Ishikawa (cell line): Measurements from ENCODE around the gene HPRT1.

Experiments used
- CEBPB ChIP-seq: IDR thresholded peaks from 2 replicates; pipeline ENCODE4 v1.6.1; 2012
- EP300 ChIP-seq: IDR thresholded peaks from 2 replicates; pipeline ENCODE4 v1.6.1; 2012; ENCODE audit warnings: borderline replicate concordance
- RAD21 ChIP-seq: IDR thresholded peaks from 2 replicates; pipeline ENCODE4 v1.6.1; 2012; ENCODE audit warnings: low read depth
- TCF12 ChIP-seq: IDR thresholded peaks from 2 replicates; pipeline ENCODE4 v1.6.1; 2012; ENCODE audit warnings: low read depth
- ZBTB7A ChIP-seq: IDR thresholded peaks from 2 replicates; pipeline ENCODE4 v1.6.1; 2012; ENCODE audit warnings: low read depth
- TF ChIP-seq, protein P1 (sequence below): IDR thresholded peaks from 2 replicates; pipeline ENCODE4 v1.6.1; 2012; ENCODE audit warnings: low read depth, mild to moderate bottlenecking

DNA sequence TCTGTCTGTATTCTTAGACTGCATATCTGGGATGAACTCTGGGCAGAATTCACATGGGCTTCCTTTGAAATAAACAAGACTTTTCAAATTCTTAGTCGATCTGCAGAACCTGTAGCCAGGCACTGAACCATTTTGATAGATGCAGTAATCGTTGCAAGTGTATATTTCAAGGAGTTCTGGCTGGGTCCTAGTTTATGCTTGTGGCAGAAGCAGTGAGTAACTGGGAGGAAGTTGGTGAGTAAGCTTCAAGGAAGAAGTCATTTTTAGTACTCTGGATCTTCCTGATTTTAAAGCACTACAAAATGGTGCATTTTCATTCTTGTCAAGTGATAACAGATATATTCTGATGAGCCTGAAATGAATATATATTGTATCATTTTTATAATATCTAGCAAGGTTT is 9.5 kb downstream of the HPRT1 start:
- no peak for TF ChIP-seq EP300
- TF ChIP-seq TCF12 = no peak
- no peak for TF ChIP-seq RAD21
- no peak for TF ChIP-seq CEBPB
- no peak for TF ChIP-seq ZBTB7A
- TF ChIP-seq, protein P1, sequence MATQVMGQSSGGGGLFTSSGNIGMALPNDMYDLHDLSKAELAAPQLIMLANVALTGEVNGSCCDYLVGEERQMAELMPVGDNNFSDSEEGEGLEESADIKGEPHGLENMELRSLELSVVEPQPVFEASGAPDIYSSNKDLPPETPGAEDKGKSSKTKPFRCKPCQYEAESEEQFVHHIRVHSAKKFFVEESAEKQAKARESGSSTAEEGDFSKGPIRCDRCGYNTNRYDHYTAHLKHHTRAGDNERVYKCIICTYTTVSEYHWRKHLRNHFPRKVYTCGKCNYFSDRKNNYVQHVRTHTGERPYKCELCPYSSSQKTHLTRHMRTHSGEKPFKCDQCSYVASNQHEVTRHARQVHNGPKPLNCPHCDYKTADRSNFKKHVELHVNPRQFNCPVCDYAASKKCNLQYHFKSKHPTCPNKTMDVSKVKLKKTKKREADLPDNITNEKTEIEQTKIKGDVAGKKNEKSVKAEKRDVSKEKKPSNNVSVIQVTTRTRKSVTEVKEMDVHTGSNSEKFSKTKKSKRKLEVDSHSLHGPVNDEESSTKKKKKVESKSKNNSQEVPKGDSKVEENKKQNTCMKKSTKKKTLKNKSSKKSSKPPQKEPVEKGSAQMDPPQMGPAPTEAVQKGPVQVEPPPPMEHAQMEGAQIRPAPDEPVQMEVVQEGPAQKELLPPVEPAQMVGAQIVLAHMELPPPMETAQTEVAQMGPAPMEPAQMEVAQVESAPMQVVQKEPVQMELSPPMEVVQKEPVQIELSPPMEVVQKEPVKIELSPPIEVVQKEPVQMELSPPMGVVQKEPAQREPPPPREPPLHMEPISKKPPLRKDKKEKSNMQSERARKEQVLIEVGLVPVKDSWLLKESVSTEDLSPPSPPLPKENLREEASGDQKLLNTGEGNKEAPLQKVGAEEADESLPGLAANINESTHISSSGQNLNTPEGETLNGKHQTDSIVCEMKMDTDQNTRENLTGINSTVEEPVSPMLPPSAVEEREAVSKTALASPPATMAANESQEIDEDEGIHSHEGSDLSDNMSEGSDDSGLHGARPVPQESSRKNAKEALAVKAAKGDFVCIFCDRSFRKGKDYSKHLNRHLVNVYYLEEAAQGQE = no peak
